SK-N-SH (cell line): ENCODE results near the gene GANC. TPM values are rescaled to one million over a fixed set of nuclear protein-coding genes. Genes with fewer than 3 reads are reported as not detected.

Source experiments
- CTCF ChIA-PET: fragments of 300-600, 350-600 bp; formaldehyde crosslinking; extraction: SDS; loops from one replicate; lab custom pipeline; 2021; lab: Yijun Ruan, JAX
- POLR2A ChIA-PET: fragments of 350-600 bp; sonication (Branson Sonifier 250); formaldehyde crosslinking; extraction: SDS; loops from one replicate; lab custom pipeline; 2020; ENCODE audit warnings: antibody characterized with exemption, inconsistent platforms; lab: Yijun Ruan, JAX
- DNase-seq: peaks from one replicate; pipeline ENCODE4 v3.0.0; 2012
- H2AFZ ChIP-seq: fragments of 200-600 bp; sonication (generic); 2 replicates; pipeline ENCODE4 v1.8.1; 2016; ENCODE audit warnings: antibody characterized with exemption, mild to moderate bottlenecking, low read depth
- H3F3A ChIP-seq: fragments of 200-600 bp; sonication (generic); replicated peaks from 2 replicates; pipeline ENCODE3; 2016; ENCODE audit warnings: antibody characterized with exemption, mild to moderate bottlenecking; ENCODE audit not compliant: insufficient read depth
- H3K27ac ChIP-seq, 2 experiments: fragments of 200-500 bp in 1 of 2; fragments of 200-600 bp in 1 of 2; sonication (Bioruptor generic) in 1 of 2; sonication (generic), shearing (Covaris generic) in 1 of 2; 2 replicates each; pipeline versions ENCODE4 v1.5.1 to v1.6.1; 2014 to 2016; ENCODE audit warnings: low read depth in 2 of 2, inconsistent platforms in 1 of 2, low read length in 1 of 2, mild to moderate bottlenecking in 1 of 2, mixed read lengths in 1 of 2
- H3K27me3 ChIP-seq: fragments of 200-600 bp; sonication (generic), shearing (Covaris generic); 2 replicates; pipeline ENCODE4 v1.6.1; 2016; ENCODE audit warnings: mixed run types; ENCODE audit not compliant: insufficient read depth
- H3K36me3 ChIP-seq, 2 experiments: fragments of 200-500 bp in 1 of 2; fragments of 200-600 bp in 1 of 2; sonication (Bioruptor generic) in 1 of 2; sonication (generic) in 1 of 2; replicated peaks in 1 of 2; 2 replicates each; pipeline versions ENCODE3 to v1.5.1; 2014 to 2016; ENCODE audit warnings: low read length in 1 of 2, mild to moderate bottlenecking in 1 of 2; ENCODE audit not compliant: insufficient read depth in 2 of 2, control insufficient read depth in 1 of 2
- H3K4me1 ChIP-seq, 2 experiments: fragments of 200-500 bp in 1 of 2; fragments of 200-600 bp in 1 of 2; sonication (Bioruptor generic) in 1 of 2; sonication (generic), shearing (Covaris generic) in 1 of 2; 2 replicates each; pipeline versions ENCODE4 v1.5.1 to v1.6.1; 2014 to 2016; ENCODE audit warnings: low read depth in 1 of 2, low read length in 1 of 2, mixed run types in 1 of 2; ENCODE audit not compliant: insufficient read depth in 2 of 2, control insufficient read depth in 1 of 2
- H3K4me2 ChIP-seq: fragments of 200-600 bp; sonication (generic), shearing (Covaris generic); 2 replicates; pipeline ENCODE4 v1.6.1; 2017; ENCODE audit warnings: mixed run types
- H3K4me3 ChIP-seq, 2 experiments: fragments of 200-500 bp in 1 of 2; fragments of 200-600 bp in 1 of 2; sonication (Bioruptor generic) in 1 of 2; sonication (generic), shearing (Covaris generic) in 1 of 2; 2 replicates each; pipeline versions ENCODE4 v1.5.1 to v1.8.1; 2014 to 2016; ENCODE audit warnings: low read depth in 2 of 2, inconsistent platforms in 1 of 2, low read length in 1 of 2, mild to moderate bottlenecking in 1 of 2, mixed read lengths in 1 of 2, moderate library complexity in 1 of 2
- H3K79me2 ChIP-seq: fragments of 200-600 bp; sonication (generic); 2 replicates; pipeline ENCODE4 v1.8.1; 2017; ENCODE audit warnings: mild to moderate bottlenecking; ENCODE audit not compliant: insufficient read depth
- H3K9ac ChIP-seq: fragments of 200-600 bp; sonication (generic); 2 replicates; pipeline ENCODE4 v1.6.1; 2017; ENCODE audit warnings: mixed run types
- H3K9me2 ChIP-seq: fragments of 200-600 bp; sonication (generic); 2 replicates; pipeline ENCODE4 v1.6.1; 2017; ENCODE audit warnings: mixed run types
- H3K9me3 ChIP-seq: fragments of 200-600 bp; sonication (generic); 2 replicates; pipeline ENCODE4 v1.6.1; 2017; ENCODE audit warnings: mixed run types, mild to moderate bottlenecking, moderate library complexity
- H4K20me1 ChIP-seq: fragments of 200-600 bp; sonication (generic); 2 replicates; pipeline ENCODE4 v1.6.1; 2017; ENCODE audit warnings: mild to moderate bottlenecking, mixed run types; ENCODE audit not compliant: insufficient read depth
- ELF1 ChIP-seq: IDR thresholded peaks from 2 replicates; pipeline ENCODE4 v1.4.0; 2012
- EP300 ChIP-seq, 2 experiments: IDR thresholded peaks; 2 replicates each; pipeline versions ENCODE4 v1.4.0 to v1.6.1; 2012; ENCODE audit warnings: borderline replicate concordance in 1 of 2, low read depth in 1 of 2, low read length in 1 of 2
- FOXM1 ChIP-seq: IDR thresholded peaks from 2 replicates; pipeline ENCODE4 v1.4.0; 2012; ENCODE audit warnings: low read depth, mild to moderate bottlenecking
- GABPA ChIP-seq: IDR thresholded peaks from 2 replicates; pipeline ENCODE4 v1.4.0; 2012; ENCODE audit warnings: low read depth, mild to moderate bottlenecking
- JUND ChIP-seq: IDR thresholded peaks from 2 replicates; pipeline ENCODE4 v1.4.0; 2012
- RAD21 ChIP-seq: IDR thresholded peaks from 2 replicates; pipeline ENCODE4 v1.6.1; 2012; ENCODE audit warnings: mild to moderate bottlenecking, low read length
- RCOR1 ChIP-seq: fragments of 150-350 bp; IDR thresholded peaks from 2 replicates; pipeline ENCODE4 v1.6.1; 2017; ENCODE audit warnings: antibody characterized with exemption, low read length
- SIN3A ChIP-seq: IDR thresholded peaks from 2 replicates; pipeline ENCODE4 v1.6.1; 2012; ENCODE audit warnings: low read depth, mild to moderate bottlenecking, low read length, moderate library complexity, borderline replicate concordance
- TCF12 ChIP-seq: IDR thresholded peaks from 2 replicates; pipeline ENCODE4 v1.4.0; 2012
- WGBS: methylation state at CpG from one replicate; pipeline ENCODE4 v1.1.6; 2017; ENCODE audit warnings: low lambda C conversion rate; 5-methylcytosine and 5-hydroxymethylcytosine counted together
- polyA plus RNA-seq, 3 experiments: library from polyadenylated mRNA; depleted of rRNA; stranded (reverse); fragments of >200 nt; gene quantifications; 2 replicates each; pipeline ENCODE4 v1.2.3, GENCODE V29; 2012
- TF ChIP-seq, protein P1 (sequence below): IDR thresholded peaks from 2 replicates; pipeline ENCODE4; 2012
- TF ChIP-seq, protein P2 (sequence below): IDR thresholded peaks from 2 replicates; pipeline ENCODE4 v1.4.0; 2012; ENCODE audit warnings: low read depth, borderline replicate concordance
- TF ChIP-seq, protein P3 (sequence below): fragments of 150-350 bp; IDR thresholded peaks from 2 replicates; pipeline ENCODE4 v1.6.1; 2017; ENCODE audit warnings: antibody characterized with exemption, low read length, low read depth, borderline replicate concordance
- TF ChIP-seq, protein P4 (sequence below): IDR thresholded peaks from 2 replicates; pipeline ENCODE4 v1.6.1; 2012; ENCODE audit warnings: mild to moderate bottlenecking, low read depth, low read length, moderate library complexity
- TF ChIP-seq, protein P5 (sequence below): fragments of 200-600 bp; sonication (generic); IDR thresholded peaks from 2 replicates; pipeline ENCODE4 v1.6.1; 2017; ENCODE audit warnings: antibody characterized with exemption, mild to moderate bottlenecking, moderate library complexity

The GANC gene
- polyA plus RNA-seq, 1 of the 3 experiments (the other 2 are of a cell fraction), result 6.8 TPM

DNA sequence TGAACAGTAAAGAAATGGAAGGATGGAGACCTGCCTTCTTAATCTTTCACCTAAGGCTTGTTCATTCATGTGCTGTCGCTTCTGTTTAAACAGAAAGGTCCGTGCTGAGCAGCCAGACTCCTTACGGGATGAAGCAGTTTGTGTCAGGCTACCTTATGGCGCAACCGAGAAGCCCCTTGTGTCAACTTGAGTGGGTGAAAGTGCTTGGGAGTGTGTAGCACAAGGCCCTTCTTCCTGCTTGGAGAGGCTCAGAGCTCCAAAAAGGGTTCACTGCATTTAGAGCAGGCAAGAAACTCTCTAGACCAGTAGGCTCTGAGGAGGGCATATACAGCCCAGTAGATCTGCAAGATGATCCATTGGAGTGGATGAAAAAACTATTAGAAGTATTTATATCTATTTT lies 102.3 kb downstream of the GANC start (continued):
- TF ChIP-seq, protein P1, sequence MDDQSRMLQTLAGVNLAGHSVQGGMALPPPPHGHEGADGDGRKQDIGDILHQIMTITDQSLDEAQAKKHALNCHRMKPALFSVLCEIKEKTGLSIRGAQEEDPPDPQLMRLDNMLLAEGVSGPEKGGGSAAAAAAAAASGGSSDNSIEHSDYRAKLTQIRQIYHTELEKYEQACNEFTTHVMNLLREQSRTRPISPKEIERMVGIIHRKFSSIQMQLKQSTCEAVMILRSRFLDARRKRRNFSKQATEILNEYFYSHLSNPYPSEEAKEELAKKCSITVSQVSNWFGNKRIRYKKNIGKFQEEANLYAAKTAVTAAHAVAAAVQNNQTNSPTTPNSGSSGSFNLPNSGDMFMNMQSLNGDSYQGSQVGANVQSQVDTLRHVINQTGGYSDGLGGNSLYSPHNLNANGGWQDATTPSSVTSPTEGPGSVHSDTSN, result no peak

DNA sequence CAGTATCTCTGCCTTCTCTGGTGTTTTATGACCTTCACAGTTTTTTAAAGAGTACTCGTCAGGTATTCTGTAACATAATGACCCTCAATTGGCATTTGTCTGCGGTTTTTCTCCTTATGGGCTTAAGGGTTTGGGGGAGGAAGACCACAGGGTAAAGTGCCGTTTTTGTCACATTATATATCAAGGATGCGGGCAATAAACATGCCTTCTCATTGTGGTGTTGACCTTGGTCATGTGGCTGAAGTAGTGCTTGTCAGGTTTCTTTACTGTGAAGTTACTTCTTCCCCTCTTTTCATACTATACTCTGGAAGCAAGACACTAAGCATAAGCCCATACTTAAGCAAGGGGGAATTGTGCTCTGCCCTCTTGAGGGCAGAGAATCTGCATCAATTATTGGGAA lies 102.9 kb downstream of the GANC start:
- CTCF ChIA-PET, result interaction anchor here (1.4 kb wide), 1 partner anchor 9 kb away, joined by 6 read pairs; no protein-coding TSS in a partner anchor
- 50% methylated on average over 4 of the region's 4 CpGs for WGBS
- Histone ChIP-seq H3K36me3 (no peaks in the 10 kb centered on the region), H3K9me2 (no peaks in the 10 kb centered on the region), H3K9me3 (no peaks in the 10 kb centered on the region), H3K79me2 (no peaks in the 10 kb centered on the region), H3K4me1 (no peaks in the 10 kb centered on the region), H3K27ac (no peak overlapping the region), H3K4me3 (no peak overlapping the region), H3K27me3 (no peaks in the 10 kb centered on the region)
- TF ChIP-seq GABPA (no peak), EP300 (IDR thresholded peaks at IDR 0.05; ENCODE audit: borderline replicate concordance in 1 of 2, low read depth in 1 of 2, low read length in 1 of 2) (no peak), SIN3A (no peak), ELF1 (no peak), RAD21 (no peak), RCOR1 (no peak), JUND (no peak), FOXM1 (no peak), TCF12 (no peak)
- TF ChIP-seq, protein P2, sequence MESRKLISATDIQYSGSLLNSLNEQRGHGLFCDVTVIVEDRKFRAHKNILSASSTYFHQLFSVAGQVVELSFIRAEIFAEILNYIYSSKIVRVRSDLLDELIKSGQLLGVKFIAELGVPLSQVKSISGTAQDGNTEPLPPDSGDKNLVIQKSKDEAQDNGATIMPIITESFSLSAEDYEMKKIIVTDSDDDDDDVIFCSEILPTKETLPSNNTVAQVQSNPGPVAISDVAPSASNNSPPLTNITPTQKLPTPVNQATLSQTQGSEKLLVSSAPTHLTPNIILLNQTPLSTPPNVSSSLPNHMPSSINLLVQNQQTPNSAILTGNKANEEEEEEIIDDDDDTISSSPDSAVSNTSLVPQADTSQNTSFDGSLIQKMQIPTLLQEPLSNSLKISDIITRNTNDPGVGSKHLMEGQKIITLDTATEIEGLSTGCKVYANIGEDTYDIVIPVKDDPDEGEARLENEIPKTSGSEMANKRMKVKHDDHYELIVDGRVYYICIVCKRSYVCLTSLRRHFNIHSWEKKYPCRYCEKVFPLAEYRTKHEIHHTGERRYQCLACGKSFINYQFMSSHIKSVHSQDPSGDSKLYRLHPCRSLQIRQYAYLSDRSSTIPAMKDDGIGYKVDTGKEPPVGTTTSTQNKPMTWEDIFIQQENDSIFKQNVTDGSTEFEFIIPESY, result no peak
- TF ChIP-seq, protein P3, sequence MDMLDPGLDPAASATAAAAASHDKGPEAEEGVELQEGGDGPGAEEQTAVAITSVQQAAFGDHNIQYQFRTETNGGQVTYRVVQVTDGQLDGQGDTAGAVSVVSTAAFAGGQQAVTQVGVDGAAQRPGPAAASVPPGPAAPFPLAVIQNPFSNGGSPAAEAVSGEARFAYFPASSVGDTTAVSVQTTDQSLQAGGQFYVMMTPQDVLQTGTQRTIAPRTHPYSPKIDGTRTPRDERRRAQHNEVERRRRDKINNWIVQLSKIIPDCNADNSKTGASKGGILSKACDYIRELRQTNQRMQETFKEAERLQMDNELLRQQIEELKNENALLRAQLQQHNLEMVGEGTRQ, result no peak
- TF ChIP-seq, protein P4, sequence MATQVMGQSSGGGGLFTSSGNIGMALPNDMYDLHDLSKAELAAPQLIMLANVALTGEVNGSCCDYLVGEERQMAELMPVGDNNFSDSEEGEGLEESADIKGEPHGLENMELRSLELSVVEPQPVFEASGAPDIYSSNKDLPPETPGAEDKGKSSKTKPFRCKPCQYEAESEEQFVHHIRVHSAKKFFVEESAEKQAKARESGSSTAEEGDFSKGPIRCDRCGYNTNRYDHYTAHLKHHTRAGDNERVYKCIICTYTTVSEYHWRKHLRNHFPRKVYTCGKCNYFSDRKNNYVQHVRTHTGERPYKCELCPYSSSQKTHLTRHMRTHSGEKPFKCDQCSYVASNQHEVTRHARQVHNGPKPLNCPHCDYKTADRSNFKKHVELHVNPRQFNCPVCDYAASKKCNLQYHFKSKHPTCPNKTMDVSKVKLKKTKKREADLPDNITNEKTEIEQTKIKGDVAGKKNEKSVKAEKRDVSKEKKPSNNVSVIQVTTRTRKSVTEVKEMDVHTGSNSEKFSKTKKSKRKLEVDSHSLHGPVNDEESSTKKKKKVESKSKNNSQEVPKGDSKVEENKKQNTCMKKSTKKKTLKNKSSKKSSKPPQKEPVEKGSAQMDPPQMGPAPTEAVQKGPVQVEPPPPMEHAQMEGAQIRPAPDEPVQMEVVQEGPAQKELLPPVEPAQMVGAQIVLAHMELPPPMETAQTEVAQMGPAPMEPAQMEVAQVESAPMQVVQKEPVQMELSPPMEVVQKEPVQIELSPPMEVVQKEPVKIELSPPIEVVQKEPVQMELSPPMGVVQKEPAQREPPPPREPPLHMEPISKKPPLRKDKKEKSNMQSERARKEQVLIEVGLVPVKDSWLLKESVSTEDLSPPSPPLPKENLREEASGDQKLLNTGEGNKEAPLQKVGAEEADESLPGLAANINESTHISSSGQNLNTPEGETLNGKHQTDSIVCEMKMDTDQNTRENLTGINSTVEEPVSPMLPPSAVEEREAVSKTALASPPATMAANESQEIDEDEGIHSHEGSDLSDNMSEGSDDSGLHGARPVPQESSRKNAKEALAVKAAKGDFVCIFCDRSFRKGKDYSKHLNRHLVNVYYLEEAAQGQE, result no peak
- TF ChIP-seq, protein P5, sequence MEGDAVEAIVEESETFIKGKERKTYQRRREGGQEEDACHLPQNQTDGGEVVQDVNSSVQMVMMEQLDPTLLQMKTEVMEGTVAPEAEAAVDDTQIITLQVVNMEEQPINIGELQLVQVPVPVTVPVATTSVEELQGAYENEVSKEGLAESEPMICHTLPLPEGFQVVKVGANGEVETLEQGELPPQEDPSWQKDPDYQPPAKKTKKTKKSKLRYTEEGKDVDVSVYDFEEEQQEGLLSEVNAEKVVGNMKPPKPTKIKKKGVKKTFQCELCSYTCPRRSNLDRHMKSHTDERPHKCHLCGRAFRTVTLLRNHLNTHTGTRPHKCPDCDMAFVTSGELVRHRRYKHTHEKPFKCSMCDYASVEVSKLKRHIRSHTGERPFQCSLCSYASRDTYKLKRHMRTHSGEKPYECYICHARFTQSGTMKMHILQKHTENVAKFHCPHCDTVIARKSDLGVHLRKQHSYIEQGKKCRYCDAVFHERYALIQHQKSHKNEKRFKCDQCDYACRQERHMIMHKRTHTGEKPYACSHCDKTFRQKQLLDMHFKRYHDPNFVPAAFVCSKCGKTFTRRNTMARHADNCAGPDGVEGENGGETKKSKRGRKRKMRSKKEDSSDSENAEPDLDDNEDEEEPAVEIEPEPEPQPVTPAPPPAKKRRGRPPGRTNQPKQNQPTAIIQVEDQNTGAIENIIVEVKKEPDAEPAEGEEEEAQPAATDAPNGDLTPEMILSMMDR, result no peak
- TF ChIP-seq, all 33 proteins: peak for 0
- no peak for DNase-seq
- Histone ChIP-seq H2AFZ (no peak overlapping the region), H3K4me2 (no peak overlapping the region), H3K9ac (no peak overlapping the region), H3F3A (no peaks in the 10 kb centered on the region), H4K20me1 (no peaks in the 10 kb centered on the region)
- POLR2A ChIA-PET, result no interaction called here
